Sigmoid colon (tissue), 7 donors: ENCODE measurements around the gene CCNH. TPM values are rescaled to one million over a fixed set of nuclear protein-coding genes. Genes with fewer than 3 reads are reported as not detected.

ENCODE experiments used
- DNase-seq: peaks from one replicate; pipeline ENCODE4 v3.0.0-alpha.2; 2019
- H3K27ac ChIP-seq, 4 donors: fragments of 200-600 bp; sonication (generic); one replicate each; pipeline ENCODE4 v1.5.1; 2016 to 2019; ENCODE audit warnings: mild to moderate bottlenecking in 1 of 4
- H3K27me3 ChIP-seq, 3 donors: fragments of 200-600 bp; sonication (generic); one replicate each; pipeline ENCODE4 v1.5.1; 2019; ENCODE audit warnings: mild to moderate bottlenecking in 1 of 3
- H3K36me3 ChIP-seq, 4 donors: fragments of 200-600 bp; sonication (generic); one replicate each; pipeline ENCODE4 v1.5.1; 2016 to 2019
- H3K4me1 ChIP-seq, 4 donors: fragments of 200-600 bp; sonication (generic); one replicate each; pipeline ENCODE4 v1.5.1; 2017 to 2019
- H3K4me3 ChIP-seq, 4 donors: fragments of 200-600 bp; sonication (generic); one replicate each; pipeline ENCODE4 v1.5.1; 2017 to 2019; ENCODE audit warnings: mild to moderate bottlenecking in 2 of 4, moderate library complexity in 1 of 4
- H3K9me3 ChIP-seq, 4 donors: fragments of 200-600 bp in 3 of 4; sonication (generic) in 3 of 4; one replicate each; pipeline versions ENCODE4 v1.5.1 to v1.6.1; 2013 to 2019
- CTCF ChIP-seq, 4 experiments: fragments of 450-650 bp in 3 of 4; fragments of 200-600 bp in 1 of 4; IDR thresholded peaks; one replicate each; pipeline ENCODE4 v1.5.1; 2016 to 2019; ENCODE audit warnings: antibody characterized with exemption in 4 of 4, mild to moderate bottlenecking in 3 of 4, moderate library complexity in 2 of 4
- EP300 ChIP-seq, 4 donors: sonication (generic); formaldehyde crosslinking; IDR thresholded peaks; one replicate each; pipeline ENCODE4 v1.6.1; 2017; ENCODE audit warnings: antibody characterized with exemption in 4 of 4
- POLR2A ChIP-seq, 2 donors: fragments of 450-650 bp; IDR thresholded peaks; one replicate each; pipeline ENCODE4 v1.6.1; 2016; ENCODE audit warnings: antibody characterized with exemption in 2 of 2, mild to moderate bottlenecking in 2 of 2, moderate library complexity in 2 of 2
- POLR2AphosphoS5 ChIP-seq, 4 donors: sonication (generic); formaldehyde crosslinking; IDR thresholded peaks; one replicate each; pipeline ENCODE4 v1.6.1; 2017; ENCODE audit warnings: antibody characterized with exemption in 4 of 4
- WGBS, 2 donors: extraction: QIAGEN DNeasy Blood & Tissue Kit; methylation state at CpG; one replicate each; pipeline ENCODE4 v1.1.7; 2013; 5-methylcytosine and 5-hydroxymethylcytosine counted together
- intact Hi-C: fragments of 100-400 bp; cut with DNase I; formaldehyde crosslinking; loops from one replicate; pipeline ENCODE4 v1.15.1; 2023
- polyA plus RNA-seq, 3 donors: library from polyadenylated mRNA; stranded (reverse); fragments of 200-250 nt; gene quantifications; one replicate each; pipeline ENCODE4 v1.2.3, GENCODE V29; 2013
- total RNA-seq, 4 donors: library from RNA; depleted of rRNA; stranded (reverse); fragments of >200 nt; gene quantifications; one replicate each; pipeline ENCODE4 v1.1.0, GENCODE V29; 2016
- donor health status: healthy with polysubstance abuse.
- donor health status: Bipolar disorder and iron deficiency.
- donor health status: healthy.

CCNH gene
- total and polyA plus RNA-seq, 7 donors, result 32.1 to 92.7 (median 79.2) TPM

GRCh38 chr5:87408204-87408603 is 4.5 kb downstream of the CCNH start:
- Histone ChIP-seq H3K27me3 (no peaks in the 10 kb centered on the region), H3K27ac (no peak overlapping the region), H3K9me3 (no peaks in the 10 kb centered on the region), H3K4me1 (peaks cover 0 to 16% (median 11%) of the 10 kb centered on the region in 4 donors), H3K36me3 (peaks cover 13 to 72% (median 18%) of the 10 kb centered on the region in 4 donors), H3K4me3 (no peak overlapping the region)
- DNase-seq, result no peak
- intact Hi-C loops, result no loop called here
- TF ChIP-seq POLR2AphosphoS5 (IDR thresholded peaks at IDR 0.05) (no peak), CTCF (IDR thresholded peaks at IDR 0.05) (no peak), EP300 (IDR thresholded peaks at IDR 0.05) (no peak), POLR2A (IDR thresholded peaks at IDR 0.05) (no peak)
- WGBS, 2 donors, result 74 to 80% methylated on average over 2 of the region's 2 CpGs

- Histone ChIP-seq H3K27ac (no peak overlapping the region), H3K36me3 (peaks cover 16 to 88% (median 31%) of the 10 kb centered on the region in 4 donors), H3K4me1 (peaks cover 0 to 4% (median under 1%) of the 10 kb centered on the region in 4 donors), H3K4me3 (no peak overlapping the region), H3K9me3 (no peaks in the 10 kb centered on the region), H3K27me3 (no peaks in the 10 kb centered on the region)
- no peak for DNase-seq
- TF ChIP-seq POLR2A (IDR thresholded peaks at IDR 0.05), result no peak
- no peak for TF ChIP-seq EP300 (IDR thresholded peaks at IDR 0.05)
- TF ChIP-seq CTCF (IDR thresholded peaks at IDR 0.05), result no peak
- no peak for TF ChIP-seq POLR2AphosphoS5 (IDR thresholded peaks at IDR 0.05)
- intact Hi-C loops, result no loop called here
- WGBS, 2 donors, result 93 to 94% methylated on average over 2 of the region's 2 CpGs
These were observed 7.1 kb downstream of the CCNH start for GRCh38 chr5:87405472-87406155.

GRCh38 chr5:87404359-87404758 is 8.4 kb downstream of the CCNH start:
- Histone ChIP-seq H3K4me3 (no peak overlapping the region), H3K36me3 (peaks cover 16 to 89% (median 34%) of the 10 kb centered on the region in 4 donors), H3K9me3 (no peaks in the 10 kb centered on the region), H3K27ac (no peak overlapping the region), H3K4me1 (peaks cover 0 to 5% (median 0%) of the 10 kb centered on the region in 4 donors), H3K27me3 (no peaks in the 10 kb centered on the region)
- no peak for DNase-seq
- WGBS, 2 donors, result 86 to 91% methylated on average over 2 of the region's 2 CpGs
- intact Hi-C loops, result no loop called here
- TF ChIP-seq EP300 (IDR thresholded peaks at IDR 0.05) (no peak), POLR2A (IDR thresholded peaks at IDR 0.05) (no peak), POLR2AphosphoS5 (IDR thresholded peaks at IDR 0.05) (no peak), CTCF (IDR thresholded peaks at IDR 0.05) (no peak)

- 78 to 83% methylated on average over 3 of the region's 3 CpGs for WGBS, 2 donors
- Histone ChIP-seq H3K4me3 (no peak overlapping the region), H3K9me3 (no peaks in the 10 kb centered on the region), H3K4me1 (peaks cover 0 to 9% (median 0%) of the 10 kb centered on the region in 4 donors), H3K27ac (no peak overlapping the region), H3K36me3 (peaks cover 16 to 89% (median 38%) of the 10 kb centered on the region in 4 donors), H3K27me3 (no peaks in the 10 kb centered on the region)
- intact Hi-C loops, result no loop called here
- no peak for TF ChIP-seq EP300 (IDR thresholded peaks at IDR 0.05)
- TF ChIP-seq CTCF (IDR thresholded peaks at IDR 0.05), result no peak
- TF ChIP-seq POLR2A (IDR thresholded peaks at IDR 0.05), result no peak
- TF ChIP-seq POLR2AphosphoS5 (IDR thresholded peaks at IDR 0.05), result no peak
- no peak for DNase-seq
These were observed 8.8 kb downstream of the CCNH start for GRCh38 chr5:87403899-87404298.
